Non-pigmented ciliary epithelial cell (primary cell): ENCODE results near the gene MAST1.
"Not testable (repeated sequence)": the region's sequence is repeated elsewhere in the genome, so short reads cannot be mapped to it uniquely, and the experiment has no call there.

Experiments
- DNase-seq: peaks from one replicate; pipeline ENCODE4 v3.0.0-alpha.2; 2010; ENCODE audit warnings: low read depth

Gene MAST1

GRCh38 chr19:12801466-12802266 is 36.6 kb upstream of the MAST1 start, which contains the start of the genes PRDX2 and THSD8:
Gene PRDX2, minus strand, starts transcription at chr19:12801800. Its CDS starts 539 bp downstream, at chr19:12801261.
Gene THSD8, plus strand, starts transcription at chr19:12802069. Its CDS starts 3 bp downstream, at chr19:12802072.
- DNase-seq, result no peak

GRCh38 chr19:12802267-12803106 is 35.8 kb upstream of the MAST1 start:
- no peak for DNase-seq

- no peak for DNase-seq
These were observed 34.3 kb upstream of the MAST1 start for GRCh38 chr19:12804051-12804450.

- no peak for DNase-seq
These were observed 31.9 kb upstream of the MAST1 start, which contains the start of gene RNASEH2A for GRCh38 chr19:12806242-12807081. Gene RNASEH2A, plus strand, starts transcription at chr19:12806584. Its CDS starts 90 bp downstream, at chr19:12806674.

- no peak for DNase-seq
These were observed 23.2 kb upstream of the MAST1 start for GRCh38 chr19:12815088-12815487.

- not testable (repeated sequence) for DNase-seq
These were observed 21.1 kb upstream of the MAST1 start for GRCh38 chr19:12817188-12817587.

- not testable (repeated sequence) for DNase-seq
These were observed 20.5 kb upstream of the MAST1 start for GRCh38 chr19:12817810-12818209.

GRCh38 chr19:12821761-12822160 is 16.6 kb upstream of the MAST1 start:
- DNase-seq, result no peak

- DNase-seq, result no peak
These were observed 12.8 kb upstream of the MAST1 start for GRCh38 chr19:12825254-12826131.

- no peak for DNase-seq
These were observed 9.8 kb upstream of the MAST1 start for GRCh38 chr19:12828494-12828893.

GRCh38 chr19:12833418-12833737 is 4.9 kb upstream of the MAST1 start:
- DNase-seq, result no peak

- no peak for DNase-seq
These were observed 4.4 kb upstream of the MAST1 start for GRCh38 chr19:12833738-12834565.

GRCh38 chr19:12834566-12834943 is 3.8 kb upstream of the MAST1 start, which contains the start of gene RTBDN:
Gene RTBDN, minus strand, starts transcription at chr19:12834579. Its CDS starts 4,600 bp downstream, at chr19:12829979.
- no peak for DNase-seq

GRCh38 chr19:12834976-12835757 is 3.1 kb upstream of the MAST1 start:
- no peak for DNase-seq

GRCh38 chr19:12836529-12836863 is 1.8 kb upstream of the MAST1 start:
- no peak for DNase-seq

- DNase-seq, result no peak
These were observed 1.1 kb upstream of the MAST1 start for GRCh38 chr19:12837225-12837624.

GRCh38 chr19:12838886-12839756 is 806 bp downstream of the MAST1 start:
- no peak for DNase-seq
